Measurements from ENCODE around the gene ZNF618.

ZNF618 gene

DNA sequence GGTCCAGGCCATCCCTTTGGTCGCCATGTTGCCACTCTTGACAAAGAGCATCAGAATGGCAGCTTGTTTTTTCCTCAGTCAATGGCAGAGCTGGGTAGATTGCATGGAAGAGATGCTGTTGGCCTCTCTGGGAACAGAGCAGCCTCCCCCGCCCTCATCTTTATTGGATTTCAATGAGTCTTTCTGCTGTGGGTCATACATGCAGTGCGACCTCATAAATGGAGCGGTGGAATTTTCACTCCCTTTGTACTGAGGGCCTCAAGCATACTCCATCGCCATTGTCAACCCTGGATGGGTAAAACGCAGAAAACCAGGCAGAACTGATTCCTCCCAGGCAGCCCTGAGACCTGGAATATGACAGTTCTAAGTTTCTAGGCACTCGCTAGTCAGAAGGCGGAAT lies 71.8 kb downstream of the ZNF618 start:
- Histone ChIP-seq H3K36me3 (ENCODE audit: insufficient read depth, low read length) (no peaks in the 10 kb centered on the region), H3K4me3 (ENCODE audit: low read depth in 1 of 2, low read length in 2 of 2) (no peak overlapping the region), H3K9ac (ENCODE audit: low read depth, low read length) (no peak overlapping the region), H3K27ac (ENCODE audit: low read length) (no peak overlapping the region), H2AFZ (ENCODE audit: low read depth, low read length) (no peak overlapping the region), H3K4me2 (ENCODE audit: insufficient read depth, low read length) (no peak overlapping the region), H4K20me1 (ENCODE audit: insufficient read depth, low read length) (no peaks in the 10 kb centered on the region), H3K9me3 (ENCODE audit: insufficient read depth, low read length, severe bottlenecking) (no peaks in the 10 kb centered on the region), H3K27me3 (ENCODE audit: insufficient read depth, low read length, poor library complexity) (no peaks in the 10 kb centered on the region), H3K79me2 (ENCODE audit: insufficient read depth, low read length) (no peaks in the 10 kb centered on the region), H3K4me1 (ENCODE audit: insufficient read depth, low read length) (no peaks in the 10 kb centered on the region)
- no peak for DNase-seq
- no peak for ATAC-seq (ENCODE audit: insufficient read depth, low read depth)
- TF ChIP-seq, protein P1, sequence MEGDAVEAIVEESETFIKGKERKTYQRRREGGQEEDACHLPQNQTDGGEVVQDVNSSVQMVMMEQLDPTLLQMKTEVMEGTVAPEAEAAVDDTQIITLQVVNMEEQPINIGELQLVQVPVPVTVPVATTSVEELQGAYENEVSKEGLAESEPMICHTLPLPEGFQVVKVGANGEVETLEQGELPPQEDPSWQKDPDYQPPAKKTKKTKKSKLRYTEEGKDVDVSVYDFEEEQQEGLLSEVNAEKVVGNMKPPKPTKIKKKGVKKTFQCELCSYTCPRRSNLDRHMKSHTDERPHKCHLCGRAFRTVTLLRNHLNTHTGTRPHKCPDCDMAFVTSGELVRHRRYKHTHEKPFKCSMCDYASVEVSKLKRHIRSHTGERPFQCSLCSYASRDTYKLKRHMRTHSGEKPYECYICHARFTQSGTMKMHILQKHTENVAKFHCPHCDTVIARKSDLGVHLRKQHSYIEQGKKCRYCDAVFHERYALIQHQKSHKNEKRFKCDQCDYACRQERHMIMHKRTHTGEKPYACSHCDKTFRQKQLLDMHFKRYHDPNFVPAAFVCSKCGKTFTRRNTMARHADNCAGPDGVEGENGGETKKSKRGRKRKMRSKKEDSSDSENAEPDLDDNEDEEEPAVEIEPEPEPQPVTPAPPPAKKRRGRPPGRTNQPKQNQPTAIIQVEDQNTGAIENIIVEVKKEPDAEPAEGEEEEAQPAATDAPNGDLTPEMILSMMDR (IDR thresholded peaks at IDR 0.05; ENCODE audit: borderline replicate concordance, extremely low read depth, low read length, poor library complexity, severe bottlenecking), result no peak
- TF ChIP-seq EZH2 (IDR thresholded peaks at IDR 0.05; ENCODE audit: borderline replicate concordance, low read depth, low read length, severe bottlenecking), result no peak

DNA sequence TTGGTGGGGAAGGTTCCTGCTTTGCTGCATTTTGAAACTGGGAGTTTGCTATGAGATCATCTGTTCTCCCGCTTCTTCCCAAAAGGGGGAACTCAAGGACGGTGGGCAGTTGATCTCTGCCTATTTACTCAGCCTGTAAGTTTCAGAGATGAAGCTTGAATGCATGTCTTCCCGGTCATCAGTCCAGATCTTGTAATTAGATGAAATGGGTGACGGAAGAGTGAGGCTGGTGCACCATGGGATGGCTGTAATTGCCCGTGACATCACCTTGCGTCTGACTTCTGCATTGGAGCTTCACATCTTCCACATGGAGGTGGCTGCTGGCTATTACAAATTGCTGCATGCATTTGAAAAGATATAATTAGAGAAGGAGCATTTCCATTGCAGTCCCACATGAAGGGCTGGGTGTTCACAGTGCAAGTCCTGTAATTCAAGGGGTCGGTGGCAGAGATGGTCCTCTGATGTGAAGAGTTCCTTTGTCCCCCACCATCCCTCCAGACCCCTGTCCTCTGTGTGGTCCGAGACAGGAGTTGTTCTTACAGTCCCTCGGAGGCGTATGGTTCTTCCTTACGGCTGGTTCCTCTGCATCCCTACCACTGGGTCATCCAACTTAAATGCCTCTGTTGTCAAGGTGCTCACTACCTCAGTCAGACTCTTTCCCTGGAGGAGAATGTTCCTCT lies 72.9 kb downstream of the ZNF618 start:
- Histone ChIP-seq H3K4me1 (ENCODE audit: insufficient read depth, low read length) (no peaks in the 10 kb centered on the region), H3K4me3 (ENCODE audit: low read depth in 1 of 2, low read length in 2 of 2) (no peak overlapping the region), H3K9me3 (ENCODE audit: insufficient read depth, low read length, severe bottlenecking) (no peaks in the 10 kb centered on the region), H2AFZ (ENCODE audit: low read depth, low read length) (no peak overlapping the region), H3K4me2 (ENCODE audit: insufficient read depth, low read length) (no peak overlapping the region), H3K36me3 (ENCODE audit: insufficient read depth, low read length) (no peaks in the 10 kb centered on the region), H3K27me3 (ENCODE audit: insufficient read depth, low read length, poor library complexity) (no peaks in the 10 kb centered on the region), H4K20me1 (ENCODE audit: insufficient read depth, low read length) (no peaks in the 10 kb centered on the region), H3K9ac (ENCODE audit: low read depth, low read length) (no peak overlapping the region), H3K27ac (ENCODE audit: low read length) (no peak overlapping the region), H3K79me2 (ENCODE audit: insufficient read depth, low read length) (no peaks in the 10 kb centered on the region)
- DNase-seq, result no peak
- ATAC-seq (ENCODE audit: insufficient read depth, low read depth), result no peak
- TF ChIP-seq, protein P1 (IDR thresholded peaks at IDR 0.05; ENCODE audit: borderline replicate concordance, extremely low read depth, low read length, poor library complexity, severe bottlenecking), result no peak
- TF ChIP-seq EZH2 (IDR thresholded peaks at IDR 0.05; ENCODE audit: borderline replicate concordance, low read depth, low read length, severe bottlenecking), result no peak

DNA sequence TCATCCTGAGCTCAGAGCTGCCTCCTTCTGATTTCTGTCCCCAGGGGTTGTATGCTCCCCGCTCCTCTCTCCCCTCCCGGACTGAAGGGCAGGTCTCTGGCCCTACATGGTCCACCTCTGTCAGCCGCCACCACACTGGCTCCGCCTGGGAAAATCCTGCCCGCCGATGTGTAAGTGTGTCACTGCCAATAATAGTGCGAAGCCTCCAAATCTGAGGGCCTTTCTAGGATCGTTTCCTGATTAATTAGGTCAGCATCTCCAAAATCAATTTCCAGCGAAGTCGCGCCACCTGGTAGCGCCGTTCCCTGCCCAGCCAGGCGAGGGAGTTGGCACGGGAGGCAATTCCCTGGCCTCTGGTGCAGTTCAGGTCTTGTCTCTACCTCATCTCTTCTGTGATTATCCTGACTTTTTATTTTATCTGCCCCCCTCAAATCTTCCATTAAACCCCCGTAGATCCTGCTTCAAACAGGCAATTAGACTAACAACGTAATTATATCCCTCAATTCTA lies 73.5 kb downstream of the ZNF618 start:
- Histone ChIP-seq H2AFZ (ENCODE audit: low read depth, low read length) (no peak overlapping the region), H3K4me3 (ENCODE audit: low read depth in 1 of 2, low read length in 2 of 2) (no peak overlapping the region), H3K27me3 (ENCODE audit: insufficient read depth, low read length, poor library complexity) (no peaks in the 10 kb centered on the region), H3K9ac (ENCODE audit: low read depth, low read length) (no peak overlapping the region), H3K4me1 (ENCODE audit: insufficient read depth, low read length) (no peaks in the 10 kb centered on the region), H3K27ac (ENCODE audit: low read length) (no peak overlapping the region), H3K9me3 (ENCODE audit: insufficient read depth, low read length, severe bottlenecking) (no peaks in the 10 kb centered on the region), H3K36me3 (ENCODE audit: insufficient read depth, low read length) (no peaks in the 10 kb centered on the region), H4K20me1 (ENCODE audit: insufficient read depth, low read length) (no peaks in the 10 kb centered on the region), H3K4me2 (ENCODE audit: insufficient read depth, low read length) (no peak overlapping the region), H3K79me2 (ENCODE audit: insufficient read depth, low read length) (no peaks in the 10 kb centered on the region)
- no peak for TF ChIP-seq EZH2 (IDR thresholded peaks at IDR 0.05; ENCODE audit: borderline replicate concordance, low read depth, low read length, severe bottlenecking)
- TF ChIP-seq, protein P1 (IDR thresholded peaks at IDR 0.05; ENCODE audit: borderline replicate concordance, extremely low read depth, low read length, poor library complexity, severe bottlenecking), result no peak
- ATAC-seq (ENCODE audit: insufficient read depth, low read depth) (no peak), DNase-seq (no peak)
